ENCODE results near the gene WDR7. TPM values are rescaled to one million over a fixed set of nuclear protein-coding genes. Genes with fewer than 3 reads are reported as not detected.

WDR7 gene
- total RNA-seq, 1 donor from 2014 or later, result 67.3 TPM

DNA sequence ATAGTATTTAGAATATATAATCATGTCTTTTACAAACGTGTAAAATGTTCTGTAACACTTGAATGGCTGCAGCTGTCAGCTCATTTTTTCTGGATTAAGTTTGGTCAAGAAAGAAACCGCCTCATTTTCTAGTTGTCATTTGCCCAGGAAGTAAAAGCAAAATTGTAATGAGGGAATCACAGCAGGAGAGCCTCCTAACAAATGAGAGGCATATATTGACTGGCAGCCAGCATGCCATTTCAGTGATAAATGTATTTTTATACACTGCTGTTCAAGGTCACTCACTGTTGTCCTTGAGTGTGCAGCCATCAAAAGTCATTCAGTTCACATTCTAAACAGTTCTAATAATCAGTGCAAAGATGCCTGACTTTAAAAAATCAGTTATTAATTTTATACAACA is 351.5 kb downstream of the WDR7 start:
- Histone ChIP-seq H3K4me1 (ENCODE audit: control insufficient read depth in 3 of 3, insufficient read depth in 3 of 3, low read length in 3 of 3) (peaks cover 0 to 9% (median 9%) of the 10 kb centered on the region in 3 donors), H3K9me3 (ENCODE audit: control insufficient read depth in 3 of 3, low read length in 3 of 3) (no peaks in the 10 kb centered on the region), H3K27ac (ENCODE audit: low read depth, low read length) (no peak overlapping the region), H3K4me3 (ENCODE audit: low read length in 3 of 3) (no peak overlapping the region), H3K36me3 (ENCODE audit: control insufficient read depth in 3 of 3, insufficient read depth in 3 of 3, low read length in 3 of 3) (no peaks in the 10 kb centered on the region), H3K27me3 (ENCODE audit: control insufficient read depth in 3 of 3, insufficient read depth in 3 of 3, low read length in 3 of 3) (no peaks in the 10 kb centered on the region), H3K9ac (ENCODE audit: low read depth in 1 of 3, low read length in 3 of 3) (no peak overlapping the region)

DNA sequence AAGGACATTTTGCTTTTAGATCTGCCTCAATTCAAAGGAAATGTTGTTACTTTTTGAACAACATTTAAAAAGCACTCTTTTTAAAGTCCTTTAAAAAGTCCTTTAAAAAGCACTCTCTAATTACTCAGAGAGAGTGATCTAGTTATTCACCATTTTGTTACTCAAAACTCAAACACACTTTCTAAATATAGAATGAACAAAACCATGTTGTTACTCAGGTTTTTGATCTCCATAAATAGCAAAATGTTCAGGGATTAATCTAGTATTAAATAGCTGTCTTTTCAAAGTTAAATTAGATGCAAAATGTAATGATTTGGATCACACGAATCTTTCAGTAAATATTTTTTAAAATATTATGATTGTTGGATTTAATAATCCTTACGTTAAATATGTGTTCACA is 352.2 kb downstream of the WDR7 start:
- Histone ChIP-seq H3K9ac (ENCODE audit: low read depth in 1 of 3, low read length in 3 of 3) (no peak overlapping the region), H3K27me3 (ENCODE audit: control insufficient read depth in 3 of 3, insufficient read depth in 3 of 3, low read length in 3 of 3) (no peaks in the 10 kb centered on the region), H3K4me1 (ENCODE audit: control insufficient read depth in 3 of 3, insufficient read depth in 3 of 3, low read length in 3 of 3) (peaks cover 0 to 9% (median 9%) of the 10 kb centered on the region in 3 donors), H3K9me3 (ENCODE audit: control insufficient read depth in 3 of 3, low read length in 3 of 3) (no peaks in the 10 kb centered on the region), H3K4me3 (ENCODE audit: low read length in 3 of 3) (no peak overlapping the region), H3K36me3 (ENCODE audit: control insufficient read depth in 3 of 3, insufficient read depth in 3 of 3, low read length in 3 of 3) (no peaks in the 10 kb centered on the region), H3K27ac (ENCODE audit: low read depth, low read length) (no peak overlapping the region)

DNA sequence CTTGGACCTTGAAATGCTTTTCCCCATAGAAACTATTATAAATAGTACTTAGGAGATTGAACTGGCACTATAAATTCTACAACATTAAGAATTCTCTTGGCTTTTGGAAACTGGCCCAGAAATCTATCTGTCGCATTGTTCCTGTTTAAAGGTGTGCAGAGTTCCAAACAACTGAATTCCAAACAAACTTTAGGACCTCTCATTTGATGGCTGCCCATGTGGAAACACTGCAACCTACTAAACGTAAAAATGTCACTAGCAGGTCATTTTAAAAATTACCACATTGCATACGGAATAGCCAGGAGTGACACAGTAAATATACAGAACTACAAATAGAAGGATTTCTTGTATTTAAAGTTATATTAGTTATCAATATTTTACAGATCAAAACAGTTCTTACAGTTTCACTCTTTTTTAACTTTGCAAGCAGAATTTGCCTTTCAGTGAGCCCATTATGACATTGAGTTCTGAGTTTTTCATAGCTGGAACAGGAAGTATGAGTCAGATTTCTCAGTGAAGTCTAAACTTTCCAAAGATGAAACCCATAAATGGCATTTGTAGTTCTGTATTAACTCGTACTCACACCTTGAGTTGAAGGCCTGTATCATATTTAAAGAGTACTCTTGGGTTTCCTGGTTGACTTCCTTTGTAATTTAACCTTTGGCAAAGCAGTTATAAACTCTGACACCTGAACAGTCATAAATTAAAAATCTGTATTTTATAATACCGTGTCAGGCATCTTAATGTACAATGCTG is 353.4 kb downstream of the WDR7 start:
- H3K4me3 ChIP-seq (ENCODE audit: low read length in 3 of 3), result no peak overlapping the region
- H3K27ac ChIP-seq (ENCODE audit: low read depth, low read length), result no peak overlapping the region
- no peak overlapping the region for H3K9ac ChIP-seq (ENCODE audit: low read depth in 1 of 3, low read length in 3 of 3)
- no peaks in the 10 kb centered on the region for H3K9me3 ChIP-seq (ENCODE audit: control insufficient read depth in 3 of 3, low read length in 3 of 3)
- H3K4me1 ChIP-seq (ENCODE audit: control insufficient read depth in 3 of 3, insufficient read depth in 3 of 3, low read length in 3 of 3), result peaks cover 0 to 9% (median 9%) of the 10 kb centered on the region in 3 donors
- no peaks in the 10 kb centered on the region for H3K36me3 ChIP-seq (ENCODE audit: control insufficient read depth in 3 of 3, insufficient read depth in 3 of 3, low read length in 3 of 3)
- H3K27me3 ChIP-seq (ENCODE audit: control insufficient read depth in 3 of 3, insufficient read depth in 3 of 3, low read length in 3 of 3), result no peaks in the 10 kb centered on the region

DNA sequence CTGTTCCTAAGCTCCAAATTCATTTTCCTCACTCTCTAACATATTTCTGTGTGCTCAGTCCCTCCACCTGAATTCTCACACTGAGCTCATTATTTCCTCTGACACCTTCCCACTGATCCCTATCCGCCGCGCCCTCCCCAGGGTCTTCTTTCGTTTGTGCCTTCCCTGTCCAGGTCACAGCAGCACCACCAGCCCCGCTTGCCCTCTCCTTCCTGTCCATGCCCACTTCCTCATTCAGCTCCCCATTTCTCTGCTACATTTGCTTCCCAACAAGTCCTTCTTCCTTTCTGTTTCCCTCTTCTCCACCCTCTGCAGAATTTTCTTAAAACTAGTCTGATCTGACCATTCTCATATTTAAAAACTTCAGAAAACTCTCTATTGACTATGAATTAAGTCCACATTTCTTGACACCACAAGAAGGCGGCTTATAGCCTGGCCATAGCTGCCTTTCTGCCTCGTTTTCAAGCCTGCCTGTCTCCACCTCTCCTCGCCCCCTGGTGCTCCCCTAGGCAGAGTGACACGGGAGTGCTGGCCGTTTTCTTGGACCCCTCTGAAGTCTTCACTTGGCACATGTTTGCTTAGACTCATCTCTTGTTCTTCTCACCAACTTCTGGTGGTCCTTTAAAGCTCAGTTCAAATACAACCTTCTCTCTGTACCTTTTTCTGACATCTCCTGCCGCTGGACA is 357.0 kb downstream of the WDR7 start:
- H3K4me3 ChIP-seq (ENCODE audit: low read length in 3 of 3), result no peak overlapping the region
- H3K9me3 ChIP-seq (ENCODE audit: control insufficient read depth in 3 of 3, low read length in 3 of 3), result no peaks in the 10 kb centered on the region
- H3K36me3 ChIP-seq (ENCODE audit: control insufficient read depth in 3 of 3, insufficient read depth in 3 of 3, low read length in 3 of 3), result no peaks in the 10 kb centered on the region
- no peaks in the 10 kb centered on the region for H3K27me3 ChIP-seq (ENCODE audit: control insufficient read depth in 3 of 3, insufficient read depth in 3 of 3, low read length in 3 of 3)
- peaks cover 0 to 8% (median 4%) of the 10 kb centered on the region in 3 donors for H3K4me1 ChIP-seq (ENCODE audit: control insufficient read depth in 3 of 3, insufficient read depth in 3 of 3, low read length in 3 of 3)
- no peak overlapping the region for H3K9ac ChIP-seq (ENCODE audit: low read depth in 1 of 3, low read length in 3 of 3)
- H3K27ac ChIP-seq (ENCODE audit: low read depth, low read length), result no peak overlapping the region

DNA sequence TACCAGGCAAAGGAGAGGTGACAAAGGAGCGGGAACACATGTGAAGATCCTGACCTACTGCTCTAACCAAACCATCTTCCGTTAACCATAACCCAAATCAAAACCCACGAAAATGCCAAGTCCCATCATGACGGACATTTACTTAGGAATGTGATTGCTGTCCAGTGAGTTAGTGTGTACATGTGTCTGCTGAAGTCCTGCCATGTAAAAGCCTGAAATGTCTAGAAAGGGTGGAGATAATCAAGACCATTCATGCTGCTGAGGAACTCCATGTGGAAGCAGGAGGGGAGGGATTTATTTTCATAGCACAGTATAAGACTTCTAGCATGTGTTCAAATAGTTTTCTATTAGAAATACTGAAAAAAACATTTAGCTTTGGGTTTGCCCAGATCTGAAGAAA is 358.7 kb downstream of the WDR7 start:
- no peaks in the 10 kb centered on the region for H3K4me1 ChIP-seq (ENCODE audit: control insufficient read depth in 3 of 3, insufficient read depth in 3 of 3, low read length in 3 of 3)
- no peak overlapping the region for H3K4me3 ChIP-seq (ENCODE audit: low read length in 3 of 3)
- H3K9me3 ChIP-seq (ENCODE audit: control insufficient read depth in 3 of 3, low read length in 3 of 3), result no peaks in the 10 kb centered on the region

DNA sequence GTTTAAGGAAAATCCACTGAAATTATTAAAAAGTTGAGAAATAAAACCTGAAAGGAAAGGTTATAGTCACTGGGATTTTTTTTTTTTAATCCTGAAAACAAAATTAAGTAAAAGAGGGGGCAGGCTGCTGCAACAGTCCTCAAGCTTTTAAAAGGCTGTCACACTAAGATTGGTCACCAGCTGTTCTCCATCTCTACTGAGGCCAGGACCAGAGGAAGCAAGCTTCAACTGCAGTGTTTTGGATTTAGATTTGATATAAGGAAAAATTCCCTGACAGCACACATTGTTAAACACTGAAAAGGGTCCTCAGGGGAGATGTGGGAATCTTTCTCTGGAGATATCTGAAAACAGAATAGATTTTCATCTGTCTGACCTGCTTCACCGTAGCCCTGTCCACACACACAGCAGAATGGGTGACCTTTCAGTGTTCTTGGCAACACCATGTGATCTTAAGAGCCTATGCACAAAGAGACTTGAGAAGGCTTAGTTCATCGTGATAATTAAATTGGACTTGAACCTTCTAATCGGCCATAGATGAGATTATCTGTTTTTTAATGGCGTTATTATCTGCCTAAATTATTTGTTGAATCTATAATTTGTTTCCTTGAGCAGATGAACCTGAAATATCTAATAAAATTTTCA is 363.7 kb downstream of the WDR7 start:
- H3K36me3 ChIP-seq (ENCODE audit: control insufficient read depth in 3 of 3, insufficient read depth in 3 of 3, low read length in 3 of 3), result no peaks in the 10 kb centered on the region
- H3K4me3 ChIP-seq (ENCODE audit: low read length in 3 of 3), result no peak overlapping the region
- no peak overlapping the region for H3K9ac ChIP-seq (ENCODE audit: low read depth in 1 of 3, low read length in 3 of 3)

More for the DNA sequence above, 358.7 kb downstream of the WDR7 start:
- Histone ChIP-seq H3K27me3 (ENCODE audit: control insufficient read depth in 3 of 3, insufficient read depth in 3 of 3, low read length in 3 of 3) (no peaks in the 10 kb centered on the region), H3K9ac (ENCODE audit: low read depth in 1 of 3, low read length in 3 of 3) (no peak overlapping the region), H3K36me3 (ENCODE audit: control insufficient read depth in 3 of 3, insufficient read depth in 3 of 3, low read length in 3 of 3) (no peaks in the 10 kb centered on the region), H3K27ac (ENCODE audit: low read depth, low read length) (no peak overlapping the region)

DNA sequence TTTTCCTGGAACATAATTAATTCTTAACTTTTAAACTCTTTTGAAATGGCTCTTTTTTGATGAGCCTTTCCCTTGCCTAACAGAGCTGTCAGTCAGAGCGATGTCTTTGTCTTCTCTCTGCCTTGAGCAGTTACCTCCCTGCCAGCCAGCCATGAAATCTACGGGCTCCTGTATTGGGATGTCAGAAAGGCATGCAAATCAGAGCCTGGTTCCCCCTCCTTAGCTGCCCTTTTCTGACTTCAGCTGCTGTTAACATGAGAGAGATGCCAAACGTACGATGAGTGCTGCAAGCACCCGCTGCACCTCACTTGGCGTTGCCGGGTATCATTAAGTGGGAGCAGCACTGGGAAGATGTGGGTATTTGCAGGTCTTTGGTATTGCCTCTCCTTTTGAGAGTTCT is 364.3 kb downstream of the WDR7 start:
- H3K4me3 ChIP-seq (ENCODE audit: low read length in 3 of 3), result no peak overlapping the region
- no peaks in the 10 kb centered on the region for H3K27me3 ChIP-seq (ENCODE audit: control insufficient read depth in 3 of 3, insufficient read depth in 3 of 3, low read length in 3 of 3)
- no peak overlapping the region for H3K27ac ChIP-seq (ENCODE audit: low read depth, low read length)
- H3K9me3 ChIP-seq (ENCODE audit: control insufficient read depth in 3 of 3, low read length in 3 of 3), result no peaks in the 10 kb centered on the region
- no peak overlapping the region for H3K9ac ChIP-seq (ENCODE audit: low read depth in 1 of 3, low read length in 3 of 3)
- H3K36me3 ChIP-seq (ENCODE audit: control insufficient read depth in 3 of 3, insufficient read depth in 3 of 3, low read length in 3 of 3), result no peaks in the 10 kb centered on the region
- H3K4me1 ChIP-seq (ENCODE audit: control insufficient read depth in 3 of 3, insufficient read depth in 3 of 3, low read length in 3 of 3), result no peaks in the 10 kb centered on the region

More for the DNA sequence above, 363.7 kb downstream of the WDR7 start:
- no peaks in the 10 kb centered on the region for H3K4me1 ChIP-seq (ENCODE audit: control insufficient read depth in 3 of 3, insufficient read depth in 3 of 3, low read length in 3 of 3)
- H3K27me3 ChIP-seq (ENCODE audit: control insufficient read depth in 3 of 3, insufficient read depth in 3 of 3, low read length in 3 of 3), result no peaks in the 10 kb centered on the region
- H3K27ac ChIP-seq (ENCODE audit: low read depth, low read length), result no peak overlapping the region
- H3K9me3 ChIP-seq (ENCODE audit: control insufficient read depth in 3 of 3, low read length in 3 of 3), result no peaks in the 10 kb centered on the region

DNA sequence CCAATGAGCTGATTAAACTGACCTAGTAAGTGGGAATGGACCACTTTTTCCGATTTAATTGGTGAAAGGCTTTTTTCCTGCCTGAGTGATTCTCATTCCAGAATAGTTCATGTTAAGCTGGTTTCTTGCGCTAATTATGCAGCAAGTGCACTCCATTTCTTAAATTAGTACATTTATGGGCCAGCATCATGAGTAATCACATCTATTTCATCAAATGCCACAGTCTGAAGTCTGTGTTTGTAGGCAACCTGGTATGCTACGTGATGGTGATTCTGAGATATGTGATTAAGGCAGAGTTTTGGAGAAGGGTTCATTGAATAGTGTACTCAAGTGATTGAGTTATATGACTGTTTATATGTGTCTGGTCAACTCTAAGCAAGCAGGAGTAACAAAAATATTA is 367.7 kb downstream of the WDR7 start:
- no peaks in the 10 kb centered on the region for H3K9me3 ChIP-seq (ENCODE audit: control insufficient read depth in 3 of 3, low read length in 3 of 3)
- H3K27me3 ChIP-seq (ENCODE audit: control insufficient read depth in 3 of 3, insufficient read depth in 3 of 3, low read length in 3 of 3), result no peaks in the 10 kb centered on the region
- no peaks in the 10 kb centered on the region for H3K4me1 ChIP-seq (ENCODE audit: control insufficient read depth in 3 of 3, insufficient read depth in 3 of 3, low read length in 3 of 3)
- peaks cover 0 to 8% (median 8%) of the 10 kb centered on the region in 3 donors for H3K36me3 ChIP-seq (ENCODE audit: control insufficient read depth in 3 of 3, insufficient read depth in 3 of 3, low read length in 3 of 3)
- H3K4me3 ChIP-seq (ENCODE audit: low read length in 3 of 3), result no peak overlapping the region
- no peak overlapping the region for H3K9ac ChIP-seq (ENCODE audit: low read depth in 1 of 3, low read length in 3 of 3)
- no peak overlapping the region for H3K27ac ChIP-seq (ENCODE audit: low read depth, low read length)

DNA sequence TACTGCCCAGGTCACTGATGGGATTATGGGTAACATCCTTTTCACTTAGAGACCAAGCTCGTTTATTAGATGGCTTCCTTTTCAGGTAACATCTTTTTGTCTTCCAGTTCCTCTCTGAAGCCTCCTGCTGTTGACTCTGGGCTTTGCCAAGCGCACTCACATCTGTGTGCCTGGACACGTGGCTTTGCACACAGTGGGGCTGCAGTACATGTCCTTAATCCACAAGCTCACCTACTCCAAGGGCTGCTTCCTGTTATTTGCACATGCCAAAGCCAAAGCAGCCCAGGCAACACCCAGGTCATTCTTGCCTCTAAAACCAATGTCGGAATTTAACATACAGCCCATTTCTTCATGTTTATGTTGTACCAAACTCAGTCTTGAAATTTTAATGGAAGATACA is 371.6 kb downstream of the WDR7 start:
- no peak overlapping the region for H3K9ac ChIP-seq (ENCODE audit: low read depth in 1 of 3, low read length in 3 of 3)
- no peaks in the 10 kb centered on the region for H3K27me3 ChIP-seq (ENCODE audit: control insufficient read depth in 3 of 3, insufficient read depth in 3 of 3, low read length in 3 of 3)
- H3K27ac ChIP-seq (ENCODE audit: low read depth, low read length), result no peak overlapping the region
- H3K4me1 ChIP-seq (ENCODE audit: control insufficient read depth in 3 of 3, insufficient read depth in 3 of 3, low read length in 3 of 3), result no peaks in the 10 kb centered on the region
- peaks cover 8 to 18% (median 17%) of the 10 kb centered on the region in 3 donors for H3K36me3 ChIP-seq (ENCODE audit: control insufficient read depth in 3 of 3, insufficient read depth in 3 of 3, low read length in 3 of 3)
- no peaks in the 10 kb centered on the region for H3K9me3 ChIP-seq (ENCODE audit: control insufficient read depth in 3 of 3, low read length in 3 of 3)
- no peak overlapping the region for H3K4me3 ChIP-seq (ENCODE audit: low read length in 3 of 3)
